Right lobe of liver (tissue), 6 donors: ENCODE data around the gene TAS2R7. TPM values are rescaled to one million over a fixed set of nuclear protein-coding genes. Genes with fewer than 3 reads are reported as not detected.
"Not testable (repeated sequence)": the region's sequence is repeated elsewhere in the genome, so short reads cannot be mapped to it uniquely, and the experiment has no call there.

Source experiments
- ATAC-seq, 4 donors: fragments of 200-7000 bp; cut with Tn5 transposase; one replicate each; pipeline ENCODE4 v1.9.1; 2020; ENCODE audit warnings: mild to moderate bottlenecking in 4 of 4, moderate library complexity in 4 of 4
- DNase-seq, 3 donors: peaks; one replicate each; pipeline ENCODE4 v3.0.0-alpha.2; 2020
- H3K27ac ChIP-seq, 3 donors: fragments of 200-600 bp; one replicate each; pipeline ENCODE4 v1.8.0; 2022
- H3K27me3 ChIP-seq, 2 donors: fragments of 200-600 bp; one replicate each; pipeline ENCODE4 v1.8.0; 2022
- H3K36me3 ChIP-seq, 4 donors: fragments of 200-600 bp; sonication (generic) in 1 of 4; one replicate each; pipeline versions ENCODE4 v1.5.1 to v1.8.0; 2017 to 2022; ENCODE audit warnings: control low read depth in 1 of 4
- H3K4me1 ChIP-seq, 4 donors: fragments of 200-600 bp; sonication (generic) in 1 of 4; one replicate each; pipeline versions ENCODE4 v1.5.1 to v1.8.0; 2017 to 2022; ENCODE audit warnings: control low read depth in 1 of 4
- H3K4me3 ChIP-seq, 3 donors: fragments of 200-600 bp; one replicate each; pipeline ENCODE4 v1.8.0; 2022
- H3K9me3 ChIP-seq, 4 donors: fragments of 200-600 bp; sonication (generic) in 1 of 4; one replicate each; pipeline versions ENCODE4 v1.5.1 to v1.8.0; 2017 to 2022; ENCODE audit warnings: control low read depth in 1 of 4
- CTCF ChIP-seq, 4 donors: fragments of 200-600 bp in 3 of 4; fragments of 450-650 bp in 1 of 4; IDR thresholded peaks; one replicate each; pipeline versions ENCODE4 v1.5.1 to v1.8.0; 2016 to 2022; ENCODE audit warnings: antibody characterized with exemption in 4 of 4, mild to moderate bottlenecking in 2 of 4
- POLR2A ChIP-seq: fragments of 450-650 bp; IDR thresholded peaks from one replicate; pipeline ENCODE4 v1.6.1; 2017; ENCODE audit warnings: antibody characterized with exemption, mild to moderate bottlenecking
- WGBS: methylation state at CpG from one replicate; pipeline ENCODE4 v1.1.6; 2018; ENCODE audit warnings: low coverage, low lambda C conversion rate; ENCODE audit not compliant: insufficient coverage; ENCODE audit errors: missing lambda C conversion rate; 5-methylcytosine and 5-hydroxymethylcytosine counted together
- intact Hi-C, 2 donors: fragments of 100-400 bp; cut with DNase I; formaldehyde crosslinking; loops; one replicate each; pipeline versions ENCODE4 v1.11.2 to v1.14.1; 2022
- total RNA-seq, 6 experiments: library from RNA; depleted of rRNA in 2 of 6; stranded (reverse); fragments of >200 nt in 2 of 6; fragmentation: NEBNext Ultra II Directional in 3 of 6; extraction: Animal tissue kit (Norgen Biotek cat#: 25700) in 3 of 6; gene quantifications; one replicate each; pipeline versions ENCODE4 v1.1.0 to v1.2.4, GENCODE V29; 2016 to 2023
- donor health status: DM: no; HTN: yes; CAD: no.
- donor health status: DM: no; HTN: no; CAD: no.
- donor health status: DM: no; HTN: no; CAD: no.
- donor health status: DM: no; HTN: yes; CAD: no.
- donor health status: DM: no; HTN: yes; CAD: no.

TAS2R7 gene
- total RNA-seq, 6 experiments from 2014 or later: not detected

DNA sequence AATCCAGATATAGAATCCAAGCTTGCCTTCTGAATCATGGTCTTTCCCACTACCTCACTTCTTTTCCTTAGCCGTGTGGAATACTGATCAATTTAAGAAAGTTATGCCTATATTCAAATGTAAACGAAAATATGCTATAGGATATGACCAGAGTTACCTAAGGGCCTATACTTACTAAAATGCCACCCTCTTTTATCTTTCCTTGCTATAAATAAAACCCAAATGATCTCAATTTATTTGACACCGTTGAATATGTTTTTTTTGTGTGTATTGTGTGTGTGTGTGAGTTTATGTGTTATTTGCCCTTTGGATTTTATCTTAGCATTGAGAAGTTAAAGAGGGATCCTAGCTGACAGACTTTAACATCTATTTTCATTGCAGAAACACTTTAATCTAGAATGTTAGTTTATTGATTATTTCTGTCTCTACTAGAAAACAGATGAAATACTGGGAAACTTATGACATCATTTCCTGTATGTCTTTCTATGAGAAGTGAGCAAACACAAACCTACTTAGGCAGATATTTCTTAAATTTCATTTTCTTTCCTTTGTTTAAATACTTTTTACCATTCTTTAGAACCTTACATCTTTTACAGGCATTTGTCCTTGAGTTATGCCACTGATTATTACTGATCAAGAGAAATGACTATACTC is 9.6 kb upstream of the TAS2R7 start:
- Histone ChIP-seq H3K4me1 (no peaks in the 10 kb centered on the region), H3K4me3 (no peak overlapping the region), H3K27ac (no peak overlapping the region), H3K36me3 (no peaks in the 10 kb centered on the region), H3K27me3 (no peaks in the 10 kb centered on the region), H3K9me3 (no peaks in the 10 kb centered on the region)
- WGBS: 61% methylated on average over 3 of the region's 3 CpGs
- DNase-seq: no peak
- no peak for ATAC-seq
- intact Hi-C loops: no loop called here
- no peak for TF ChIP-seq POLR2A
- no peak for TF ChIP-seq CTCF (IDR thresholded peaks at IDR 0.05)

GRCh38 chr12:10810068-10810467 is 7.6 kb upstream of the TAS2R7 start, which contains the start of gene TAS2R9:
Gene TAS2R9, minus strand, starts transcription at chr12:10810168. Its CDS starts 93 bp downstream, at chr12:10810075.
- H3K9me3 ChIP-seq: no peaks in the 10 kb centered on the region
- no peaks in the 10 kb centered on the region for H3K4me1 ChIP-seq
- intact Hi-C loops: no loop called here
- H3K27me3 ChIP-seq: no peaks in the 10 kb centered on the region
- H3K4me3 ChIP-seq: no peak within 1 kb of the TSS
- no peaks in the 10 kb centered on the region for H3K36me3 ChIP-seq
- no peak within 1 kb of the TSS for H3K27ac ChIP-seq
- DNase-seq: no peak
- ATAC-seq: no peak
- TF ChIP-seq POLR2A (no peak), CTCF (IDR thresholded peaks at IDR 0.05) (no peak)

- WGBS: 57% methylated on average over 1 of the region's 1 CpG
- DNase-seq (no peak), ATAC-seq (no peak)
- H3K9me3 ChIP-seq: no peaks in the 10 kb centered on the region
- H3K4me3 ChIP-seq: no peak within 1 kb of the TSS
- no peaks in the 10 kb centered on the region for H3K36me3 ChIP-seq
- H3K27ac ChIP-seq: no peak within 1 kb of the TSS
- H3K27me3 ChIP-seq: no peaks in the 10 kb centered on the region
- no peaks in the 10 kb centered on the region for H3K4me1 ChIP-seq
- intact Hi-C loops: no loop called here
- TF ChIP-seq CTCF (IDR thresholded peaks at IDR 0.05): no peak
- no peak for TF ChIP-seq POLR2A
Observed at GRCh38 chr12:10807186-10807585, 4.8 kb upstream of the TAS2R7 start, which contains the start of gene TAS2R8. Gene TAS2R8, minus strand, starts transcription at chr12:10807286. Its CDS starts 306 bp downstream, at chr12:10806980.

DNA sequence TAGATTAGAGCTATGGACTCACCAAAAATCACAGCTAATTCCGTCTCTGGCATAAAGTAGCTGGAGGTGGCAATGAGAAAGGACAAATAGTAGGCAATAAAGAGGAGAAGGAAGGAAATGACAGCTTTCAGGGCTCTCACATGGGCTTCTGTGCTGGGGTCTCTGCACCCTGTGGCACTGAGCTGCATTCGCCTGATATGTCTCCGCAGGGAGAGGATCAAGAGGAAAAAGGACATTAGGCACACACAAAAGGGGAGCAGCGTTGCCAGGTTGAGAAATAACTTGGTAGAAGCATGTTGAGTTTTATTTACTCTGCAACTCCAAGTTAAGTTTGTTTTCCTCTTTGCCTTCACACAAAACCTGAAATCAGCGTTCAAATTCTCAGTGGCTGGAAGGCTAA is 686 bp downstream of the TAS2R7 start:
- intact Hi-C loops: no loop called here
- H3K27me3 ChIP-seq: no peaks in the 10 kb centered on the region
- no peaks in the 10 kb centered on the region for H3K36me3 ChIP-seq
- no peaks in the 10 kb centered on the region for H3K9me3 ChIP-seq
- WGBS: 19% methylated on average over 4 of the region's 5 CpGs
- H3K4me3 ChIP-seq: no peak overlapping the region
- DNase-seq (no peak), ATAC-seq (no peak)
- H3K4me1 ChIP-seq: no peaks in the 10 kb centered on the region
- TF ChIP-seq POLR2A: no peak
- no peak for TF ChIP-seq CTCF (IDR thresholded peaks at IDR 0.05)
- H3K27ac ChIP-seq: no peak overlapping the region

- no peak for DNase-seq
- no peaks in the 10 kb centered on the region for H3K36me3 ChIP-seq
- no peak for TF ChIP-seq CTCF (IDR thresholded peaks at IDR 0.05)
- TF ChIP-seq POLR2A: no peak
- ATAC-seq: no peak
- no peak overlapping the region for H3K27ac ChIP-seq
- H3K9me3 ChIP-seq: no peaks in the 10 kb centered on the region
- 37% methylated on average over 2 of the region's 2 CpGs for WGBS
- no peaks in the 10 kb centered on the region for H3K4me1 ChIP-seq
- H3K27me3 ChIP-seq: no peaks in the 10 kb centered on the region
- H3K4me3 ChIP-seq: no peak overlapping the region
- intact Hi-C loops: no loop called here
Observed at GRCh38 chr12:10794222-10794621, 8.2 kb downstream of the TAS2R7 start.

- H3K4me3 ChIP-seq, H3K27me3 ChIP-seq, H3K36me3 ChIP-seq, intact Hi-C loops, H3K27ac ChIP-seq, ATAC-seq, H3K9me3 ChIP-seq, H3K4me1 ChIP-seq, DNase-seq: not testable (repeated sequence)
- WGBS: 84% methylated on average over 4 of the region's 4 CpGs
Observed at GRCh38 chr12:10791769-10792168, 10.7 kb downstream of the TAS2R7 start.
